MM.1S (cell line): ENCODE data around the gene RGS17.

ENCODE experiments used
- DNase-seq: peaks from one replicate; pipeline ENCODE4 v3.0.0-alpha.2; 2015
- H2AFZ ChIP-seq: fragments of 300-600 bp; sonication (generic); 2 replicates; pipeline ENCODE4 v1.6.0; 2016; ENCODE audit warnings: antibody characterized with exemption, low read length
- H3F3A ChIP-seq: fragments of 300-600 bp; sonication (generic); 2 replicates; pipeline ENCODE4 v1.6.1; 2016; ENCODE audit warnings: mild to moderate bottlenecking, antibody characterized with exemption, low read length, moderate library complexity, mixed read lengths; ENCODE audit not compliant: insufficient read depth
- H3K27ac ChIP-seq: fragments of 300-600 bp; sonication (generic); 2 replicates; pipeline ENCODE4 v1.5.1; 2016; ENCODE audit warnings: mild to moderate bottlenecking, low read length
- H3K27me3 ChIP-seq: fragments of 300-600 bp; sonication (generic); replicated peaks from 2 replicates; pipeline ENCODE4 v1.6.0; 2016; ENCODE audit warnings: low read length; ENCODE audit not compliant: insufficient read depth
- H3K36me3 ChIP-seq: fragments of 300-600 bp; sonication (generic); replicated peaks from 2 replicates; pipeline ENCODE4 v1.6.1; 2016; ENCODE audit warnings: mild to moderate bottlenecking, low read length, mixed read lengths; ENCODE audit not compliant: insufficient read depth
- H3K4me1 ChIP-seq: fragments of 300-600 bp; sonication (generic); 2 replicates; pipeline ENCODE4 v1.6.1; 2016; ENCODE audit warnings: low read length, mixed read lengths
- H3K4me2 ChIP-seq: fragments of 300-600 bp; sonication (generic); 2 replicates; pipeline ENCODE4 v1.6.0; 2016; ENCODE audit warnings: low read depth, low read length
- H3K4me3 ChIP-seq: fragments of 300-600 bp; sonication (generic); 2 replicates; pipeline ENCODE4 v1.5.1; 2016; ENCODE audit warnings: low read length, mixed read lengths
- H3K79me2 ChIP-seq: fragments of 300-600 bp; sonication (generic); 2 replicates; pipeline ENCODE4 v1.6.1; 2016; ENCODE audit warnings: mixed run types, low read length, mixed read lengths
- H3K9ac ChIP-seq: fragments of 300-600 bp; sonication (generic); 2 replicates; pipeline ENCODE4 v1.6.1; 2016; ENCODE audit warnings: low read length, mixed read lengths
- H3K9me2 ChIP-seq: fragments of 300-600 bp; sonication (generic); replicated peaks from 2 replicates; pipeline ENCODE4 v1.6.1; 2016; ENCODE audit warnings: mild to moderate bottlenecking, low read length, mixed read lengths; ENCODE audit not compliant: insufficient read depth
- H3K9me3 ChIP-seq: fragments of 300-600 bp; sonication (generic); replicated peaks from 2 replicates; pipeline ENCODE4 v1.6.1; 2016; ENCODE audit warnings: mild to moderate bottlenecking, low read length, mixed read lengths; ENCODE audit not compliant: insufficient read depth
- H4K20me1 ChIP-seq: fragments of 300-600 bp; sonication (generic); 2 replicates; pipeline ENCODE4 v1.6.1; 2016; ENCODE audit warnings: mild to moderate bottlenecking, low read length, moderate library complexity, mixed read lengths; ENCODE audit not compliant: insufficient read depth
- EZH2 ChIP-seq: fragments of 300-600 bp; sonication (generic); optimal IDR thresholded peaks from 2 replicates; pipeline ENCODE3; 2017; ENCODE audit warnings: low read depth, mild to moderate bottlenecking, antibody characterized with exemption, low read length, mixed read lengths
- EZH2phosphoT487 ChIP-seq: fragments of 300-600 bp; sonication (generic); IDR thresholded peaks from 2 replicates; pipeline ENCODE4 v1.6.1; 2018; ENCODE audit warnings: antibody characterized with exemption, low read length
- TF ChIP-seq, protein P1 (sequence below): fragments of 300-600 bp; sonication (generic); IDR thresholded peaks from 2 replicates; pipeline ENCODE4 v1.5.1; 2016; ENCODE audit warnings: antibody characterized with exemption, low read length, mixed read lengths

Gene RGS17

GRCh38 chr6:152981219-152981618, 149.9 kb downstream of the RGS17 start:
- TF ChIP-seq EZH2phosphoT487 (no peak), EZH2 (no peak)
- TF ChIP-seq, protein P1, sequence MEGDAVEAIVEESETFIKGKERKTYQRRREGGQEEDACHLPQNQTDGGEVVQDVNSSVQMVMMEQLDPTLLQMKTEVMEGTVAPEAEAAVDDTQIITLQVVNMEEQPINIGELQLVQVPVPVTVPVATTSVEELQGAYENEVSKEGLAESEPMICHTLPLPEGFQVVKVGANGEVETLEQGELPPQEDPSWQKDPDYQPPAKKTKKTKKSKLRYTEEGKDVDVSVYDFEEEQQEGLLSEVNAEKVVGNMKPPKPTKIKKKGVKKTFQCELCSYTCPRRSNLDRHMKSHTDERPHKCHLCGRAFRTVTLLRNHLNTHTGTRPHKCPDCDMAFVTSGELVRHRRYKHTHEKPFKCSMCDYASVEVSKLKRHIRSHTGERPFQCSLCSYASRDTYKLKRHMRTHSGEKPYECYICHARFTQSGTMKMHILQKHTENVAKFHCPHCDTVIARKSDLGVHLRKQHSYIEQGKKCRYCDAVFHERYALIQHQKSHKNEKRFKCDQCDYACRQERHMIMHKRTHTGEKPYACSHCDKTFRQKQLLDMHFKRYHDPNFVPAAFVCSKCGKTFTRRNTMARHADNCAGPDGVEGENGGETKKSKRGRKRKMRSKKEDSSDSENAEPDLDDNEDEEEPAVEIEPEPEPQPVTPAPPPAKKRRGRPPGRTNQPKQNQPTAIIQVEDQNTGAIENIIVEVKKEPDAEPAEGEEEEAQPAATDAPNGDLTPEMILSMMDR = no peak
- H3K4me2 ChIP-seq = peak overlapping the region; percentile 65
- H3F3A ChIP-seq = 0 out of 2 replicates have a peak, but pooled peaks cover 7% of the 10 kb centered on the region
- H3K27me3 ChIP-seq = no peaks in the 10 kb centered on the region
- H3K4me1 ChIP-seq = no peaks in the 10 kb centered on the region
- H3K4me3 ChIP-seq = peak overlapping the region; percentile 80
- H2AFZ ChIP-seq = no peak overlapping the region
- DNase-seq = no peak
- H3K9ac ChIP-seq = peak overlapping the region; percentile 35; the same call in 1 of the 2 replicates
- no peak overlapping the region for H3K27ac ChIP-seq
- H3K36me3 ChIP-seq = no peaks in the 10 kb centered on the region; the same call in 1 of the 2 replicates
- H3K9me2 ChIP-seq = no peaks in the 10 kb centered on the region
- H3K79me2 ChIP-seq = peaks cover 88% of the 10 kb centered on the region
- H3K9me3 ChIP-seq = no peaks in the 10 kb centered on the region
- no peaks in the 10 kb centered on the region for H4K20me1 ChIP-seq

DNA sequence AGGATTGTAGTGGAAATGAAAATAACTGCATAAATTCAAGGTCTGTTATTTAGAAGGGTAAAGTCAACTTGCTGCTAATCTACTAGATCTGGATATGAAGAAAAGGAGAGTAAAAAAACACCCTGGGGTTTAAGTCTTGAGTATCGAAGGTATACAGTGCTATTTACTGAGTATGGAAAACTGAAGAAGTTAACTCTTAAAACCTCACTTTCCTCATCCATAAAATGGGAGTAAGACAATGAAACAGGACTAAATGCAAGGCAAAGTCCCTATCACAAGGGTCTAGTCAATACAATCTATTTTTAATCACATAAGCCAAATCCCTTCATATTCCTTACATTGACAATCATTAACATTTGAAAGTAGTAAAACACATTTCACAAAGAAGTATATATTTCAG, 150.4 kb downstream of the RGS17 start:
- Histone ChIP-seq H3K4me1 (no peaks in the 10 kb centered on the region), H3K4me2 (peak overlapping the region; percentile 65), H2AFZ (no peak overlapping the region), H3K36me3 (no peaks in the 10 kb centered on the region; the same call in 1 of the 2 replicates), H4K20me1 (no peaks in the 10 kb centered on the region), H3F3A (0 out of 2 replicates have a peak, but pooled peaks cover 7% of the 10 kb centered on the region), H3K9me3 (no peaks in the 10 kb centered on the region), H3K27me3 (no peaks in the 10 kb centered on the region), H3K4me3 (peak overlapping the region; percentile 80), H3K79me2 (peaks cover 88% of the 10 kb centered on the region), H3K27ac (no peak overlapping the region), H3K9me2 (no peaks in the 10 kb centered on the region), H3K9ac (peak overlapping the region; percentile 35; the same call in 1 of the 2 replicates)
- TF ChIP-seq EZH2 = no peak
- TF ChIP-seq EZH2phosphoT487 = no peak
- TF ChIP-seq, protein P1 = no peak
- no peak for DNase-seq

- Histone ChIP-seq H3K36me3 (peaks cover 7% of the 10 kb centered on the region; the same call in 1 of the 2 replicates), H3K4me1 (no peaks in the 10 kb centered on the region), H2AFZ (no peak overlapping the region), H3K9me3 (no peaks in the 10 kb centered on the region), H3K4me2 (0 out of 2 replicates have a peak overlapping the region, but pooled peaks have one; percentile 12), H3K9me2 (no peaks in the 10 kb centered on the region), H3K4me3 (no peak overlapping the region), H3F3A (0 out of 2 replicates have a peak, but pooled peaks cover 4% of the 10 kb centered on the region), H4K20me1 (no peaks in the 10 kb centered on the region), H3K9ac (no peak overlapping the region), H3K79me2 (peaks cover 89% of the 10 kb centered on the region), H3K27ac (no peak overlapping the region), H3K27me3 (no peaks in the 10 kb centered on the region)
- DNase-seq = no peak
- no peak for TF ChIP-seq EZH2
- TF ChIP-seq, protein P1 = no peak
- no peak for TF ChIP-seq EZH2phosphoT487
Observed at GRCh38 chr6:152979116-152979515, 152.0 kb downstream of the RGS17 start.
